Endothelial cell (in vitro differentiated cells): ENCODE data around the gene P2RY1. TPM values are rescaled to one million over a fixed set of nuclear protein-coding genes. Genes with fewer than 3 reads are reported as not detected.

ENCODE experiments used
- DNase-seq: peaks from one replicate; pipeline ENCODE4 v3.0.0; 2021; ENCODE audit warnings: low spot score
- H3K27ac Mint-ChIP-seq: one replicate; pipeline ENCODE4 v1.8.0; 2021; ENCODE audit warnings: mixed read lengths, inconsistent platforms; ENCODE audit not compliant: unreplicated experiment
- H3K27me3 Mint-ChIP-seq: one replicate; pipeline ENCODE4 v1.8.0; 2021; ENCODE audit warnings: mild to moderate bottlenecking, moderate library complexity, mixed read lengths, inconsistent platforms; ENCODE audit not compliant: unreplicated experiment
- H3K36me3 Mint-ChIP-seq: one replicate; pipeline ENCODE4 v1.8.0; 2021; ENCODE audit warnings: mild to moderate bottlenecking, low read depth, mixed read lengths, inconsistent platforms; ENCODE audit not compliant: unreplicated experiment
- H3K4me1 Mint-ChIP-seq: one replicate; pipeline ENCODE4 v1.8.0; 2021; ENCODE audit warnings: mild to moderate bottlenecking, mixed read lengths, inconsistent platforms; ENCODE audit not compliant: unreplicated experiment
- H3K4me3 Mint-ChIP-seq: one replicate; pipeline ENCODE4 v1.8.0; 2021; ENCODE audit warnings: mild to moderate bottlenecking, mixed read lengths, inconsistent platforms; ENCODE audit not compliant: unreplicated experiment
- H3K9me3 Mint-ChIP-seq: one replicate; pipeline ENCODE4 v1.8.0; 2021; ENCODE audit warnings: mixed read lengths, inconsistent platforms; ENCODE audit not compliant: unreplicated experiment
- total RNA-seq: library from RNA; stranded (reverse); fragmentation: NEBNext Ultra II Directional; extraction: Animal tissue kit (Norgen Biotek cat#: 25700); gene quantifications from one replicate; pipeline ENCODE4 v1.2.1, GENCODE V29; 2021; ENCODE audit not compliant: unreplicated experiment
- TF ChIP-seq, protein P1 (sequence below): fragments of 200-600 bp; sonication (generic); IDR thresholded peaks from one replicate; pipeline ENCODE4 v1.5.0; 2021; ENCODE audit warnings: antibody characterized with exemption; ENCODE audit not compliant: unreplicated experiment

The P2RY1 gene
- total RNA-seq, 1 donor from 2014 or later: 106 TPM

DNA sequence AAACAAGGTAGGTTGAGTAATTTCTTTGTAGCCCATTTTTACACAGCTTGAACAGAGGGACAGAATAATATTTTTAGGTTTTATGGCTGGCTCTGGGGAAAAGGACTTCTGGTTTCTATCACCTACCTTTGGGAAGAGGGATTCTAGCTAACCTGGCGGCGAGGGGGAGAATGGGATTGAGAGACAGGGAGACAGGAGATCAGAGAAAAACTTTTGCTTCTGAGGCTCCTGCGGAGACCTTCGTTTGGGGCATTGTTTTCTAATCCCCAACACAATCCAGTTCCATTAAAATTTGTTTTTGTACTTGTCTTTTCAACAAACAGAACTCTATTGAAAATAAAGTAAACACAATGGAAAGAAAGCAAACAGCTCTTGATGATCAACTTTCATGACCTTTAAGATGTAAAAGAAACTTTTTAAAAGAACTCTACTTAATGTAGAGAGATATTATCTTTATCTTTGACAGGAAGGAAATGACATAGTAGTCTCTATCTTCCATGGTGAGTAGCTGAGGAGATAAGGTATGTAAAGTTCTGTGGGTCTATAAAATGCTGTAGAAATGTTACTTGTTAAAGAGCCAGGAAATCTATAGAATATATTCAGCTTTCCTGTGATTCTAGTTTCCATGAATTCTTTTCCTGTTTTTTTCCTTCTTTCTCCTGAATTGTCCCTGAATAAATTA is 37.0 kb upstream of the P2RY1 start:
- peak overlapping the region; percentile 88 for H3K27ac Mint-ChIP-seq
- H3K27me3 Mint-ChIP-seq: no peaks in the 10 kb centered on the region
- TF ChIP-seq, protein P1, sequence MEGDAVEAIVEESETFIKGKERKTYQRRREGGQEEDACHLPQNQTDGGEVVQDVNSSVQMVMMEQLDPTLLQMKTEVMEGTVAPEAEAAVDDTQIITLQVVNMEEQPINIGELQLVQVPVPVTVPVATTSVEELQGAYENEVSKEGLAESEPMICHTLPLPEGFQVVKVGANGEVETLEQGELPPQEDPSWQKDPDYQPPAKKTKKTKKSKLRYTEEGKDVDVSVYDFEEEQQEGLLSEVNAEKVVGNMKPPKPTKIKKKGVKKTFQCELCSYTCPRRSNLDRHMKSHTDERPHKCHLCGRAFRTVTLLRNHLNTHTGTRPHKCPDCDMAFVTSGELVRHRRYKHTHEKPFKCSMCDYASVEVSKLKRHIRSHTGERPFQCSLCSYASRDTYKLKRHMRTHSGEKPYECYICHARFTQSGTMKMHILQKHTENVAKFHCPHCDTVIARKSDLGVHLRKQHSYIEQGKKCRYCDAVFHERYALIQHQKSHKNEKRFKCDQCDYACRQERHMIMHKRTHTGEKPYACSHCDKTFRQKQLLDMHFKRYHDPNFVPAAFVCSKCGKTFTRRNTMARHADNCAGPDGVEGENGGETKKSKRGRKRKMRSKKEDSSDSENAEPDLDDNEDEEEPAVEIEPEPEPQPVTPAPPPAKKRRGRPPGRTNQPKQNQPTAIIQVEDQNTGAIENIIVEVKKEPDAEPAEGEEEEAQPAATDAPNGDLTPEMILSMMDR: no peak
- no peaks in the 10 kb centered on the region for H3K9me3 Mint-ChIP-seq
- H3K4me3 Mint-ChIP-seq: no peak overlapping the region
- no peaks in the 10 kb centered on the region for H3K36me3 Mint-ChIP-seq
- DNase-seq: no peak
- H3K4me1 Mint-ChIP-seq: peaks cover 16% of the 10 kb centered on the region

DNA sequence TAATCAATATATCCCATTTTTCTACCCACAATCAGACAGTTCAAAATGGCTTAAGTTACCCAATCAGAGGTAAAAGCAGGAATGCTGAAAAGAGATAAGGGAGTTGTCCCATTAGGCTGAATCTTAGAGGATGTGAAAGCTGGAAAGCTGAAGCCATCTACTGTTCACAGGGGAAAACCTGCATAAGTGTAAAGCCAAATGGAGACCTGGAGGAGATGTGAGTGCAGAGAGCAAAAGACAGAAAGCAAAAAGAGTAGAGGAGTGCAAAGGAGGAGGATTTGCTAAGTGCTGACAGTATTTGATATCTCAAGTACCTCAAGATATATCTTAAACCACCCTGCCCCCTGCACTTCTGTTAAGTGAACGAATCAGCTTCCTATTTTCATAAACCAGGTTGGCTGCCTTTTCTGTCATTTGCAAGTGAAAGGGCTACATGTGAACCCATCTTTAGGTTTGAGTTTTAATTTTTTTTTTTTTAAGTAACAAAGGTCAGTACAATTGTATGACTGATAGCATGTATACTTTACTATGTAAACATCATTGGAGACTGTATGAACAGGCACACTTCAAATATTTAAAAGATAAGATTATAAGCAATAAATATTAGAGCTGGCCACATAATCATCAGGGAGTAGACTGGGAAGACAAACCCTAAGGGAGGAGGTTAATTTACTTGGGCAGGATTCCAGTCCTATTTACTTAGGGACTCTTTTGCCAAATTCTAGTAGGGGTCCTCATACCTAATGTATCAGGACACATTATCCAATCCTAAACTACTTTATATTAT is 22.8 kb upstream of the P2RY1 start:
- DNase-seq: no peak
- Mint-ChIP-seq H3K4me3 (no peak overlapping the region), H3K4me1 (no peaks in the 10 kb centered on the region), H3K27me3 (no peaks in the 10 kb centered on the region), H3K9me3 (no peaks in the 10 kb centered on the region), H3K36me3 (peaks cover 4% of the 10 kb centered on the region), H3K27ac (no peak overlapping the region)
- TF ChIP-seq, protein P1: no peak

DNA sequence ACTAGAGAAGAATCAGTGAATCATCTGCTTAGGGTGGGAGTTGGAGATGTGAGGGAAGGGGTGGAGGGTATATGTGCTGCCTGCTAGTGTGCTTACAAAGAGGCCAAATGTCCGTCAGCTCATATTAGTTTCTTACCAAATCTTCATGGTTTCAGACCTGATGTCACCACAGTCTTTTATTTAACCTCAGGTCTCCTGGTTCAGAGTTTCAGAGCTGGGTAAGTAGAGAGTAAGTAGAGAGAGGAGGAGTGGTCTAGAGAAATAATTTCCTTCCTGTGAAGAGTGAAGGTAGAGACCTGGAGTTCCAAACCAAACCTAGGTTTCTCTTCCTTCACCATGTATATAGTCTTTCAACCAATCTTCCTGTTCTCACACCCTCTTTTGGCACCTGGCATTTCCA is 17.5 kb upstream of the P2RY1 start:
- H3K36me3 Mint-ChIP-seq: peaks cover 4% of the 10 kb centered on the region
- no peak for DNase-seq
- TF ChIP-seq, protein P1: no peak
- H3K4me1 Mint-ChIP-seq: peaks cover 4% of the 10 kb centered on the region
- no peak overlapping the region for H3K4me3 Mint-ChIP-seq
- no peaks in the 10 kb centered on the region for H3K27me3 Mint-ChIP-seq
- no peak overlapping the region for H3K27ac Mint-ChIP-seq
- H3K9me3 Mint-ChIP-seq: no peaks in the 10 kb centered on the region

DNA sequence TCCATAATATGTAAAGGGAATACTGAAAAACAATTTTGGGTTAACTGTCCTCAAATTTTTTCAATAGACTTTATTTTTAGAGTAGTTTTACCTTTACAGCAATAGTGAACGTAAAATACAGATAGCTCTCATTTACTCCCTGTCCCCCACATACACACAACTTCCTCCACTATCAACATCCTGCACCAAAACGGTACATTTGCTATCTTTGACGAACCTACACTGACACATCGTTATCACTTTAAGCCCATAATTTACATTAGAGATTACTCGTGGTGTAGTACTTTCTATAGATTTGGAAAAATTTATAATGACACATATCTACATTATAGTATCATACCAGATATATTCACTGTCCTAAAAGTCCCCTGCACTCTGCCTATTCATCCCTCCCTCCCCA is 16.9 kb upstream of the P2RY1 start:
- TF ChIP-seq, protein P1: no peak
- H3K4me3 Mint-ChIP-seq: no peak overlapping the region
- H3K27me3 Mint-ChIP-seq: no peaks in the 10 kb centered on the region
- peaks cover 4% of the 10 kb centered on the region for H3K36me3 Mint-ChIP-seq
- H3K9me3 Mint-ChIP-seq: no peaks in the 10 kb centered on the region
- DNase-seq: no peak
- peaks cover 7% of the 10 kb centered on the region for H3K4me1 Mint-ChIP-seq
- no peak overlapping the region for H3K27ac Mint-ChIP-seq

DNA sequence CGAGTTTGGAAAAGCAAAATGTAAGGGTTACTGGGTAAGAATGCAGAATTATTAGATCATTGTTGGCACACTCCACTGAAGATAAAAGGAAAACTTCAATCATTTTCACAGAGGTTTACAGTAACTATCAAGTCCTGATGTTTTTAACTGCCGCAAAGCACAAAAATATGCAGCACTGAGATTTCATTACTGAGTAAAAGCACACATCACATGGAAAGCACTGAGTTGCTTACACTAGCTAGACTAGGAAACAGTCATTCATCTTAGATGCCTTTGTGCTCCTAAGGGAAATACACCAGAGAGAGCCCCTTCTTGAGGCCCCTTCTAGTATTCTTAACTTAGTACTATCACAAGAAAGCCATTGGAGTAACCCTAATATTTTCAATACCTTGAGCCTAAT is 11.8 kb upstream of the P2RY1 start:
- Mint-ChIP-seq H3K9me3 (no peaks in the 10 kb centered on the region), H3K27me3 (no peaks in the 10 kb centered on the region), H3K4me3 (no peak overlapping the region), H3K27ac (no peak overlapping the region), H3K36me3 (no peaks in the 10 kb centered on the region), H3K4me1 (peaks cover 25% of the 10 kb centered on the region)
- TF ChIP-seq, protein P1: no peak
- no peak for DNase-seq
